Coronary artery (tissue), 2 donors: ENCODE data around the gene TNFRSF9.
"Not testable (repeated sequence)": the region's sequence is repeated elsewhere in the genome, so short reads cannot be mapped to it uniquely, and the experiment has no call there.

Experiments
- DNase-seq: peaks from one replicate; pipeline ENCODE4 v3.0.0-alpha.2; 2017; ENCODE audit warnings: low spot score
- H3K27ac ChIP-seq, 2 donors: fragments of 200-600 bp; sonication (generic); one replicate each; pipeline ENCODE4 v1.5.1; 2016 to 2019
- H3K4me3 ChIP-seq: fragments of 200-600 bp; sonication (generic); 2 replicates; pipeline ENCODE4 v1.5.1; 2016; ENCODE audit warnings: mild to moderate bottlenecking, moderate library complexity
- TF ChIP-seq, protein P1 (sequence below): fragments of 200-600 bp; sonication (generic); IDR thresholded peaks from one replicate; pipeline ENCODE4 v1.5.1; 2019; ENCODE audit warnings: antibody characterized with exemption

TNFRSF9 gene

DNA sequence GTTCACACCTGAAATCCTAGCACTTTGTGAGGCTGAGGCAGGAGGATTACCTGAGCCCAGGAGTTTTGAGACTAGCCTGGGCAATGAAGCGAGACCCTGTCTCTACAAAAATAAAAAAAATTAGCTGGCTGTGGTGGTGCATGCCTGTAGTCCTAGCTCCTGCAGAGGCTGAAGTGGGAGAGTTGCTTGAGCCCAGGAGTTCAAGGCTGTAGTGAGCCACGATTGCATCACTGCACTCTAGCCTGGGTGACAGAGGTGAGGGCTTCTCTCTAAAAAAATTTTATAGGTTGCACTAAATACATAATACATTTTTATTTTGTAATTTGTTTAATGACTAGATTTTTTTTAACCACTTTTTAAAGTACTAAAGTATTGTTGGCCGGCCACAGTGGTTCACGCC is 27.0 kb upstream of the TNFRSF9 start:
- Histone ChIP-seq H3K27ac (no peak overlapping the region), H3K4me3 (no peak overlapping the region)
- TF ChIP-seq, protein P1, sequence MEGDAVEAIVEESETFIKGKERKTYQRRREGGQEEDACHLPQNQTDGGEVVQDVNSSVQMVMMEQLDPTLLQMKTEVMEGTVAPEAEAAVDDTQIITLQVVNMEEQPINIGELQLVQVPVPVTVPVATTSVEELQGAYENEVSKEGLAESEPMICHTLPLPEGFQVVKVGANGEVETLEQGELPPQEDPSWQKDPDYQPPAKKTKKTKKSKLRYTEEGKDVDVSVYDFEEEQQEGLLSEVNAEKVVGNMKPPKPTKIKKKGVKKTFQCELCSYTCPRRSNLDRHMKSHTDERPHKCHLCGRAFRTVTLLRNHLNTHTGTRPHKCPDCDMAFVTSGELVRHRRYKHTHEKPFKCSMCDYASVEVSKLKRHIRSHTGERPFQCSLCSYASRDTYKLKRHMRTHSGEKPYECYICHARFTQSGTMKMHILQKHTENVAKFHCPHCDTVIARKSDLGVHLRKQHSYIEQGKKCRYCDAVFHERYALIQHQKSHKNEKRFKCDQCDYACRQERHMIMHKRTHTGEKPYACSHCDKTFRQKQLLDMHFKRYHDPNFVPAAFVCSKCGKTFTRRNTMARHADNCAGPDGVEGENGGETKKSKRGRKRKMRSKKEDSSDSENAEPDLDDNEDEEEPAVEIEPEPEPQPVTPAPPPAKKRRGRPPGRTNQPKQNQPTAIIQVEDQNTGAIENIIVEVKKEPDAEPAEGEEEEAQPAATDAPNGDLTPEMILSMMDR, result no peak
- no peak for DNase-seq

GRCh38 chr1:7967196-7967595 is 26.6 kb upstream of the TNFRSF9 start:
- TF ChIP-seq, protein P1, result no peak
- H3K4me3 ChIP-seq, result no peak overlapping the region

DNA sequence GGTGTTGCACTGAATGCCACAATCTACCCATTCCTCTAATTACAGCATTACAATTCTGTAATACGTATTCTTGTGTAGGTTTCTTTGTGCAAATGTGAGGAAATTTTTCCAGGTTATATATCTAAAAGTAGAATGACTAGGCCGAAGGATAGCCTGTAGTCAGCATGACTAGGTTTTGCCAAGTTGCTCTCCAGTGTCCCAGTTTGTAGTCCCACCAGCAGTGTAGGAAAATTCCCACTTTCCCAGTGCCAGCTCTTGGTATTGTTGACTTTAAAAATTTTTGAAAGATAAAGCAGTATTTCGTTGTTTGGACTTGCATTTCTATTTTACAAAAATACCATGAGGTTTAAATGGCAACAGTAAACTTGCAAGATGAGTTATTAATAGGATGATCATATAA is 23.8 kb upstream of the TNFRSF9 start:
- peak overlapping the region; percentile 43 for H3K4me3 ChIP-seq
- peak overlapping the region; percentile 65 to 84 for H3K27ac ChIP-seq
- no peak for DNase-seq
- TF ChIP-seq, protein P1, result no peak

More at GRCh38 chr1:7967196-7967595, 26.6 kb upstream of the TNFRSF9 start:
- DNase-seq, result no peak
- H3K27ac ChIP-seq, result no peak overlapping the region

DNA sequence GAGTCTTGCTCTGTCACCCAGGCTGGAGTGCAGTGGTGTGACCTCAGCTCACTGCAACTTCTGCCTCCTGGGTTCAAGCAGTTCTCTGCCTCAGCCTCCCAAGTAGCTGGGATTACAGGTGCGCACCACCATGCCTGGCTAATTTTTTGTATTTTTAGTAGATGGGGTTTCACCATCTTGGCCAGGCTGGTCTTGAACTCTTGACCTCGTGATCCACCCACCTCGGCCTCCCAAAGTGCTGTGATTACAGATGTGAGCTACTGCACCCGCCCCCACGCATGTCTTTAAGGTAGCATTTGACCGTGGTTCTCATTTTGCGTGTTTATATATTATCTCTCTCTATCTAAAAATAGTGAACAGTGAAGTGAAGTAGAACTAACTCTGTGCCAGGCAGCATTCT is 23.2 kb upstream of the TNFRSF9 start:
- peak overlapping the region; percentile 65 to 84 for H3K27ac ChIP-seq
- peak overlapping the region; percentile 43 for H3K4me3 ChIP-seq
- not testable (repeated sequence) for DNase-seq

DNA sequence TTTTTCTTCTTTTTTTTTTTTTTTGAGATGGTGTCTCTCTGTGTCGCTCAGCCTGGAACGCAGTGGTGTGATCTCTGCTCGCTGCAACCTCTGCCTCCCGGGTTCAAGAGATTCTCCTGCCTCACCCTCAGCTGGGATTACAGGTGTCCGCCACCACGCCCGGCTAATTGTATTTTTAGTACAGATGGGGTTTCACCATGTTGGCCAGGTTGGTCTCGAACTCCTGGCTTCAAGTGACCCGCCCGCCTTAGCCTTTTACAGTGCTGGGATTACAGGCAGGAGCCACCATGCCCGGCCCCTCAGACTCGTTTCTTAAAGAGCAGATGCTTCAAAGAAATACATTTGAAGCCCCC is 22.7 kb upstream of the TNFRSF9 start:
- H3K27ac ChIP-seq, result peak overlapping the region in 1 of 2 donors; percentile 3
- not testable (repeated sequence) for DNase-seq, H3K4me3 ChIP-seq

DNA sequence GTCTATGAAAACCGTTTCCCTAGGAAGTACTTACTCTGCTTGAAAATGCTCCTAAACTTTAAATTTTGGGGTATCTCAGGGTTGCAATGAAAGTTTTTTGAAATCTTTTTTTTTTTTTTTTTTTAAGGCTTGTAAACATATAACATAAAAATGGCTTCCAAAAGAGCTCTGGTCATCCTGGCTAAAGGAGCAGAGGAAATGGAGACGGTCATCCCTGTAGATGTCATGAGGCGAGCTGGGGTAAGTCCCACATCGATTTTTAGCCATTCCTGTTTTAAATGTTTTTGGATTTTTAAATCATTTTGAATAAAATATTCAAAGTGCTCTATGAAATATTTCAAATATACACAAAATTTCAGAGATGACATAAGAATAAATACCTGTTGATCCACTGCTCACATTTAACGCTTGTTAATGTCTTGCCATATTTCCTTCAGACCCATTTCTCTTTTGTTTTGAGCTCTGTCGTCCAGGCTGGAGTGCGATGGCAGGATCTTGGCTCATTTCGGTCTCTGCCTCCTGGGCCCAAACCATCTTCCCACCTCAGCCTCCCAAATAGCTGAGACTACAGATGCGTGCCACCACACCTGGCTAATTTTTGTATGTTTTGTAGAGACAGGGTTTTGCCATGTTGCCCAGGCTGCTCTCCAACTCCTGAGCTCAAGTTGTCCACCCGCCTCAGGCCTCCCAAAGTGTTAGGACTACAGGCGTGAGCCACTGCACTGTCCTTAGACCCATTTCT is 22.2 kb upstream of the TNFRSF9 start:
- H3K4me3 ChIP-seq, result peak overlapping the region; percentile 88
- TF ChIP-seq, protein P1, result no peak
- no peak for DNase-seq

DNA sequence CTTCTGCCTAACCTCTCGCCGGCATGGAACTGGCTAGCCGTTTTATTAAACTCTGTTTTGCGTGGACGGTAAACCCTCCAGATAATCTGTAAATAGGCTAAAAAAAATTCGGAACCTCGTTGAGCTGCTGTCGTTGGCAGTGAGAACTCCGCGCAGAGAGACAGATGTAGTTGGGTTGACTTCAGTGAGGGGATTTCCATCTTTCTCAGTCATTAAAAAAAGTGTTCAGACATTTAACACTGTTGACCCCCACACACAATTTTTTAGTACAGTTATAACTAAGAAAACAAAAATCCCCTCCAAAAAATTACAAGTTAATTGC is 21.3 kb upstream of the TNFRSF9 start:
- no peak for DNase-seq
- H3K27ac ChIP-seq, result peak overlapping the region; percentile 91 to 98
- H3K4me3 ChIP-seq, result peak overlapping the region; percentile 88
- TF ChIP-seq, protein P1, result no peak

More for the DNA sequence above, 22.2 kb upstream of the TNFRSF9 start:
- peak overlapping the region; percentile 91 to 98 for H3K27ac ChIP-seq

GRCh38 chr1:7961216-7962013 is 20.8 kb upstream of the TNFRSF9 start, which contains the start of gene PARK7:
TSS of gene PARK7 (plus strand) at chr1:7961711. CDS start at chr1:7962786, 1,075 bp downstream.
- peak; percentile 99 for DNase-seq
- Histone ChIP-seq H3K27ac (peak within 1 kb of the TSS; percentile 91 to 98), H3K4me3 (peak within 1 kb of the TSS; percentile 88)
- TF ChIP-seq, protein P1, result peak; percentile 13
